Panc1 (cell line): ENCODE results near the gene SIRPG. TPM values are rescaled to one million over a fixed set of nuclear protein-coding genes. Genes with fewer than 3 reads are reported as not detected.

Experiments
- ATAC-seq: fragments of 200-7000 bp; cut with Tn5 transposase; 2 replicates; pipeline ENCODE4 v1.9.1; 2020; ENCODE audit warnings: mild to moderate bottlenecking, moderate library complexity
- BruUV-seq: library from RNA; stranded (reverse); fragments of 400-500 nt; replicated peaks from 2 replicates; lab custom pipeline; 2021; lab: Mats Ljungman, UMichigan
- CTCF ChIA-PET: fragments of 300-600 bp; sonication (Branson Sonifier 250); formaldehyde crosslinking; loops from one replicate; lab custom pipeline; 2022; ENCODE audit warnings: antibody characterized with exemption; lab: Charles Lee
- POLR2A ChIA-PET: fragments of 300-600 bp; sonication (Branson Sonifier 250); formaldehyde crosslinking; loops from one replicate; lab custom pipeline; 2022; ENCODE audit warnings: antibody characterized with exemption; lab: Charles Lee
- DNase-seq: peaks from one replicate; pipeline ENCODE4 v3.0.0-alpha.2; 2010; ENCODE audit warnings: low read depth, low spot score
- H3K27ac ChIP-seq: 2 replicates; pipeline ENCODE4 v1.5.1; 2011; ENCODE audit warnings: mild to moderate bottlenecking, low read length, inconsistent platforms
- H3K27me3 ChIP-seq: fragments of 200-500 bp; sonication (Bioruptor generic); 2 replicates; pipeline ENCODE4 v1.6.0; 2014; ENCODE audit warnings: low read length, inconsistent platforms; ENCODE audit not compliant: control insufficient read depth, insufficient read depth
- H3K36me3 ChIP-seq: fragments of 200-500 bp; sonication (Bioruptor generic); 2 replicates; pipeline ENCODE4 v1.5.1; 2014; ENCODE audit warnings: inconsistent platforms, mild to moderate bottlenecking, low read length, moderate library complexity; ENCODE audit not compliant: control insufficient read depth, insufficient read depth
- H3K4me1 ChIP-seq: 2 replicates; pipeline ENCODE4 v1.5.1; 2011; ENCODE audit warnings: inconsistent platforms, mild to moderate bottlenecking, low read length, moderate library complexity; ENCODE audit not compliant: control insufficient read depth, insufficient read depth
- H3K4me3 ChIP-seq, 2 experiments: 2 replicates each; pipeline ENCODE4 v1.5.1; 2011 to 2012; ENCODE audit warnings: low read depth in 2 of 2, low read length in 2 of 2, mild to moderate bottlenecking in 2 of 2, inconsistent platforms in 1 of 2, moderate library complexity in 1 of 2
- H3K9me3 ChIP-seq: fragments of 200-500 bp; sonication (Bioruptor generic); 2 replicates; pipeline ENCODE4 v1.5.1; 2014; ENCODE audit warnings: low read depth, mild to moderate bottlenecking, inconsistent platforms, low read length, moderate library complexity; ENCODE audit not compliant: control insufficient read depth, insufficient read depth
- CTCF ChIP-seq: fragments of 450-650 bp; IDR thresholded peaks from 2 replicates; pipeline ENCODE4 v1.5.1; 2017; ENCODE audit warnings: mild to moderate bottlenecking
- POLR2AphosphoS5 ChIP-seq: IDR thresholded peaks from 2 replicates; pipeline ENCODE4 v1.6.1; 2012; ENCODE audit warnings: mild to moderate bottlenecking, low read depth, low read length, moderate library complexity
- SIN3A ChIP-seq: IDR thresholded peaks from 2 replicates; pipeline ENCODE4 v1.6.1; 2012; ENCODE audit warnings: low read depth, mild to moderate bottlenecking, low read length, moderate library complexity, borderline replicate concordance; ENCODE audit not compliant: insufficient read depth
- TCF7L2 ChIP-seq: IDR thresholded peaks from 2 replicates; pipeline ENCODE4 v1.6.1; 2011; ENCODE audit warnings: mild to moderate bottlenecking, low read depth, low read length, inconsistent platforms
- in situ Hi-C: cut with HindIII; loops from 2 replicates; pipeline ENCODE4 v1.10.0; 2016; ENCODE audit warnings: low sequenced_read_pairs, low pct_unique_long_range_greater_than_20kb
- intact Hi-C: fragments of 100-400 bp; cut with micrococcal nuclease; formaldehyde crosslinking; loops from one replicate; pipeline ENCODE4 v1.10.0; 2022; ENCODE audit not compliant: unreplicated experiment
- total RNA-seq: library from RNA; stranded (reverse); gene quantifications from one replicate; pipeline ENCODE4 v1.2.1, GENCODE V29; 2021; ENCODE audit not compliant: unreplicated experiment
- TF ChIP-seq, protein P1 (sequence below), 2 experiments: IDR thresholded peaks; 2 replicates each; pipeline ENCODE4 v1.6.1; 2011 to 2012; ENCODE audit warnings: low read depth in 2 of 2, control low read depth in 1 of 2, low read length in 1 of 2, mild to moderate bottlenecking in 1 of 2, moderate library complexity in 1 of 2; ENCODE audit not compliant: insufficient read depth in 1 of 2

The SIRPG gene
- total RNA-seq, 1 experiment from 2014 or later: not detected

DNA sequence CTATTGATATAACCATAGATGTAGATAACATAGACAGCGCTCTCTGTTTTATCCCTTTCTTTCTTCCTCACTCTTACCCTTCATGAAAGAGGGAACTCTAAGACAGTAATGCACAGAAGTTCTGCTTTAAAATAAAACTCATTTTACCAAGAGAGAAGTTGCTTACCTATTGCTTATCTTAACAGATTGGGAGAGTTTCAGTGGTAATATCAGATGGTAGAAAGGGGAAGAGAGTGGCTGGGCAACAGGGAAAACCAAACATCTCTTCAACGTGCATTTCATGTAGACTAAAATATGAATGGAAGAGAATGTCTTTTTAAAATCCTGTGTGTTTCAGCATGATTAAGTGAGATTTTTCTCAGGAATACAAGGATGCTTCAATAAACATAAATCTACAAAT is 45.3 kb upstream of the SIRPG start:
- no TSS peak for BruUV-seq
- POLR2A ChIA-PET: interaction anchor here (0.5 kb wide), 1 partner anchor 310 kb away, joined by 4 read pairs; the partner anchor contains the start of gene FKBP1A
- Histone ChIP-seq H3K27me3 (peaks cover 8% of the 10 kb centered on the region; the same call in 1 of the 2 replicates), H3K27ac (no peak overlapping the region), H3K4me1 (no peaks in the 10 kb centered on the region), H3K4me3 (no peak overlapping the region), H3K9me3 (no peaks in the 10 kb centered on the region), H3K36me3 (no peaks in the 10 kb centered on the region)
- in situ Hi-C loops (no loop called here), intact Hi-C loops (no loop called here)
- no peak for ATAC-seq
- TF ChIP-seq CTCF (no peak), POLR2AphosphoS5 (no peak), TCF7L2 (no peak), SIN3A (no peak)
- TF ChIP-seq, protein P1, sequence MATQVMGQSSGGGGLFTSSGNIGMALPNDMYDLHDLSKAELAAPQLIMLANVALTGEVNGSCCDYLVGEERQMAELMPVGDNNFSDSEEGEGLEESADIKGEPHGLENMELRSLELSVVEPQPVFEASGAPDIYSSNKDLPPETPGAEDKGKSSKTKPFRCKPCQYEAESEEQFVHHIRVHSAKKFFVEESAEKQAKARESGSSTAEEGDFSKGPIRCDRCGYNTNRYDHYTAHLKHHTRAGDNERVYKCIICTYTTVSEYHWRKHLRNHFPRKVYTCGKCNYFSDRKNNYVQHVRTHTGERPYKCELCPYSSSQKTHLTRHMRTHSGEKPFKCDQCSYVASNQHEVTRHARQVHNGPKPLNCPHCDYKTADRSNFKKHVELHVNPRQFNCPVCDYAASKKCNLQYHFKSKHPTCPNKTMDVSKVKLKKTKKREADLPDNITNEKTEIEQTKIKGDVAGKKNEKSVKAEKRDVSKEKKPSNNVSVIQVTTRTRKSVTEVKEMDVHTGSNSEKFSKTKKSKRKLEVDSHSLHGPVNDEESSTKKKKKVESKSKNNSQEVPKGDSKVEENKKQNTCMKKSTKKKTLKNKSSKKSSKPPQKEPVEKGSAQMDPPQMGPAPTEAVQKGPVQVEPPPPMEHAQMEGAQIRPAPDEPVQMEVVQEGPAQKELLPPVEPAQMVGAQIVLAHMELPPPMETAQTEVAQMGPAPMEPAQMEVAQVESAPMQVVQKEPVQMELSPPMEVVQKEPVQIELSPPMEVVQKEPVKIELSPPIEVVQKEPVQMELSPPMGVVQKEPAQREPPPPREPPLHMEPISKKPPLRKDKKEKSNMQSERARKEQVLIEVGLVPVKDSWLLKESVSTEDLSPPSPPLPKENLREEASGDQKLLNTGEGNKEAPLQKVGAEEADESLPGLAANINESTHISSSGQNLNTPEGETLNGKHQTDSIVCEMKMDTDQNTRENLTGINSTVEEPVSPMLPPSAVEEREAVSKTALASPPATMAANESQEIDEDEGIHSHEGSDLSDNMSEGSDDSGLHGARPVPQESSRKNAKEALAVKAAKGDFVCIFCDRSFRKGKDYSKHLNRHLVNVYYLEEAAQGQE (IDR thresholded peaks at IDR 0.05; ENCODE audit: insufficient read depth in 1 of 2, low read depth in 2 of 2, low read length in 1 of 2): no peak
- DNase-seq: no peak
- CTCF ChIA-PET: no interaction called here

GRCh38 chr20:1702328-1702727 is 44.7 kb upstream of the SIRPG start:
- H3K4me1 ChIP-seq: no peaks in the 10 kb centered on the region
- peaks cover 8% of the 10 kb centered on the region; the same call in 1 of the 2 replicates for H3K27me3 ChIP-seq
- no peak overlapping the region for H3K4me3 ChIP-seq
- no peak overlapping the region for H3K27ac ChIP-seq
- no TSS peak for BruUV-seq
- TF ChIP-seq TCF7L2 (no peak), POLR2AphosphoS5 (no peak), SIN3A (no peak), CTCF (no peak)
- TF ChIP-seq, protein P1 (IDR thresholded peaks at IDR 0.05; ENCODE audit: insufficient read depth in 1 of 2, low read depth in 2 of 2, low read length in 1 of 2): no peak
- H3K9me3 ChIP-seq: no peaks in the 10 kb centered on the region
- ChIA-PET CTCF (no interaction called here), POLR2A (interaction anchor here (0.6 kb wide), 1 partner anchor 143 kb away, joined by 6 read pairs; no protein-coding TSS in a partner anchor)
- DNase-seq: no peak
- in situ Hi-C loops (no loop called here), intact Hi-C loops (no loop called here)
- no peaks in the 10 kb centered on the region for H3K36me3 ChIP-seq
- ATAC-seq: no peak
